Ascending aorta (tissue), 2 donors: Measurements from ENCODE around the gene TMOD4. TPM values are rescaled to one million over a fixed set of nuclear protein-coding genes. Genes with fewer than 3 reads are reported as not detected.

ENCODE experiments used
- DNase-seq, 2 donors: peaks; one replicate each; pipeline ENCODE4 v3.0.0-alpha.2; 2019; ENCODE audit warnings: low spot score in 2 of 2
- H3K27ac ChIP-seq, 2 donors: fragments of 200-600 bp; sonication (generic); one replicate each; pipeline ENCODE4 v1.5.1; 2016 to 2017; ENCODE audit warnings: mild to moderate bottlenecking in 1 of 2
- H3K27me3 ChIP-seq: fragments of 200-600 bp; sonication (generic); one replicate; pipeline ENCODE4 v1.5.1; 2017
- H3K36me3 ChIP-seq, 2 donors: fragments of 200-600 bp; sonication (generic); one replicate each; pipeline ENCODE4 v1.5.1; 2016
- H3K4me1 ChIP-seq, 2 donors: fragments of 200-600 bp; sonication (generic); one replicate each; pipeline ENCODE4 v1.5.1; 2016 to 2017; ENCODE audit warnings: mild to moderate bottlenecking in 1 of 2
- H3K4me3 ChIP-seq, 2 donors: fragments of 200-600 bp; sonication (generic); one replicate each; pipeline ENCODE4 v1.5.1; 2016 to 2017; ENCODE audit warnings: mild to moderate bottlenecking in 1 of 2
- H3K9me3 ChIP-seq, 2 donors: fragments of 200-600 bp; sonication (generic); one replicate each; pipeline ENCODE4 v1.5.1; 2016
- intact Hi-C: fragments of 100-400 bp; cut with DNase I; formaldehyde crosslinking; loops from one replicate; pipeline ENCODE4 v1.15.1; 2023
- total RNA-seq: library from RNA; depleted of rRNA; stranded (reverse); fragments of >200 nt; gene quantifications from one replicate; pipeline ENCODE4 v1.1.0, GENCODE V29; 2016
- TF ChIP-seq, protein P1 (sequence below), 3 experiments: fragments of 200-600 bp in 2 of 3; fragments of 450-650 bp in 1 of 3; sonication (generic) in 2 of 3; IDR thresholded peaks; one replicate each; pipeline ENCODE4 v1.5.1; 2016 to 2019; ENCODE audit warnings: antibody characterized with exemption in 3 of 3, mild to moderate bottlenecking in 1 of 3, moderate library complexity in 1 of 3

TMOD4 gene
- total RNA-seq, 1 donor from 2014 or later, result not detected

DNA sequence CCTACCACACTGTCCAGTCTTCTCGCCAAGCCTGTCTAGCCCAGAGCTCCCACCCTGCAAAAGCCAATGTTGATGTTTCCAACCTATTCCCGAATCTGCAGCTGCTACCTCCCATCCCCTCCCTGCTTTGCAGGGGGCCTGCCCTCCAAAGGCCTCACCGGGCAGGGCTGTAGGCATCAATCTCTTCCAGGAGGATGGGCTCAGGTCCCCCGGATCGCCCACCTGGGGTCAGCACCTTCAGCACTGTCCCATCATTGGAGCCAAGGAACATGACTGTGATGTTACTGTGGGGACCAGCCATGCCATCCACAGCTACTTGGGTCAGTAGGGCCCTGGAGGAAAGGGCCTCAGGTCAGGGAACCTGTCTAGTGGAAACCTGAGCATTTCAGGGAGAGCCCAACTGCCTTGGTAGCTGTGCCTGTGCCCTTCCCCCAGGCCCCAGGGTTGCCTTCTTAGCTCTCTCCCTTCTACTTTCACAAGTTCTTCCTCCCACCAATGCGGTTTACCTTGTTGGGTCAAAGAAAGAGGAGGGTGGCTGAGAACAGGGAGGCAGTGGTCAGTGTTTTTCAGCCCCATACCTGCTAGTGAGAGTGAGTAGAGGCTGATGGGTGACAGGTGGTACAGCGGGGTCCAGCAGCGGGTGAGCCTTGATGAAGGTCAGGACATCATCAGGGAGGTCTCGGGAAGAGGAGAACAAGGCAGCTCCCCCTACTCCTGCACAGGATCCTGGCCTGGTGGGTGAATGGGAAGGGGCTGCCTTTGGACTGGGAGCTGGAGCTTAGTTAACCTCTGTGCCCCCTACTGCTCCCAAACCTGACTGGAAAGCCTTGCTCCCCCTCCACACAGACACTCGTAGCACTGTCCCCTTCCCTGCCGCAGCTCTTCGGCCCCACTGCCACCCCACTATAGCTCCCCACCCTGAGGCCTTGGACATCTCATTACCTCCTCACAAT, 40.1 kb downstream of the TMOD4 start:
- Histone ChIP-seq H3K27me3 (no peaks in the 10 kb centered on the region), H3K4me1 (no peaks in the 10 kb centered on the region), H3K36me3 (peaks cover 4 to 7% of the 10 kb centered on the region in 2 donors), H3K4me3 (no peak overlapping the region), H3K27ac (no peak overlapping the region), H3K9me3 (no peaks in the 10 kb centered on the region)
- no peak for DNase-seq
- TF ChIP-seq, protein P1, sequence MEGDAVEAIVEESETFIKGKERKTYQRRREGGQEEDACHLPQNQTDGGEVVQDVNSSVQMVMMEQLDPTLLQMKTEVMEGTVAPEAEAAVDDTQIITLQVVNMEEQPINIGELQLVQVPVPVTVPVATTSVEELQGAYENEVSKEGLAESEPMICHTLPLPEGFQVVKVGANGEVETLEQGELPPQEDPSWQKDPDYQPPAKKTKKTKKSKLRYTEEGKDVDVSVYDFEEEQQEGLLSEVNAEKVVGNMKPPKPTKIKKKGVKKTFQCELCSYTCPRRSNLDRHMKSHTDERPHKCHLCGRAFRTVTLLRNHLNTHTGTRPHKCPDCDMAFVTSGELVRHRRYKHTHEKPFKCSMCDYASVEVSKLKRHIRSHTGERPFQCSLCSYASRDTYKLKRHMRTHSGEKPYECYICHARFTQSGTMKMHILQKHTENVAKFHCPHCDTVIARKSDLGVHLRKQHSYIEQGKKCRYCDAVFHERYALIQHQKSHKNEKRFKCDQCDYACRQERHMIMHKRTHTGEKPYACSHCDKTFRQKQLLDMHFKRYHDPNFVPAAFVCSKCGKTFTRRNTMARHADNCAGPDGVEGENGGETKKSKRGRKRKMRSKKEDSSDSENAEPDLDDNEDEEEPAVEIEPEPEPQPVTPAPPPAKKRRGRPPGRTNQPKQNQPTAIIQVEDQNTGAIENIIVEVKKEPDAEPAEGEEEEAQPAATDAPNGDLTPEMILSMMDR (IDR thresholded peaks at IDR 0.05), result no peak
- intact Hi-C loops, result no loop called here

GRCh38 chr1:151134991-151135390, 40.8 kb downstream of the TMOD4 start:
- Histone ChIP-seq H3K36me3 (peaks cover 4 to 7% of the 10 kb centered on the region in 2 donors), H3K4me1 (no peaks in the 10 kb centered on the region), H3K27me3 (no peaks in the 10 kb centered on the region), H3K27ac (no peak overlapping the region), H3K4me3 (no peak overlapping the region), H3K9me3 (no peaks in the 10 kb centered on the region)
- intact Hi-C loops, result no loop called here
- TF ChIP-seq, protein P1 (IDR thresholded peaks at IDR 0.05), result no peak
- DNase-seq, result no peak

- H3K27ac ChIP-seq, result no peak overlapping the region
- TF ChIP-seq, protein P1 (IDR thresholded peaks at IDR 0.05), result no peak
- H3K36me3 ChIP-seq, result peaks cover 4 to 7% of the 10 kb centered on the region in 2 donors
- no peaks in the 10 kb centered on the region for H3K27me3 ChIP-seq
- H3K4me1 ChIP-seq, result no peaks in the 10 kb centered on the region
- no peaks in the 10 kb centered on the region for H3K9me3 ChIP-seq
- no peak overlapping the region for H3K4me3 ChIP-seq
- no peak for DNase-seq
- intact Hi-C loops, result no loop called here
Observed at GRCh38 chr1:151134396-151134795, 41.4 kb downstream of the TMOD4 start.

GRCh38 chr1:151133018-151133806, 42.6 kb downstream of the TMOD4 start:
- Histone ChIP-seq H3K27me3 (no peaks in the 10 kb centered on the region), H3K9me3 (no peaks in the 10 kb centered on the region), H3K4me1 (no peaks in the 10 kb centered on the region), H3K27ac (no peak overlapping the region), H3K4me3 (no peak overlapping the region), H3K36me3 (peaks cover 4 to 7% of the 10 kb centered on the region in 2 donors)
- no peak for DNase-seq
- intact Hi-C loops, result no loop called here
- TF ChIP-seq, protein P1 (IDR thresholded peaks at IDR 0.05), result no peak

DNA sequence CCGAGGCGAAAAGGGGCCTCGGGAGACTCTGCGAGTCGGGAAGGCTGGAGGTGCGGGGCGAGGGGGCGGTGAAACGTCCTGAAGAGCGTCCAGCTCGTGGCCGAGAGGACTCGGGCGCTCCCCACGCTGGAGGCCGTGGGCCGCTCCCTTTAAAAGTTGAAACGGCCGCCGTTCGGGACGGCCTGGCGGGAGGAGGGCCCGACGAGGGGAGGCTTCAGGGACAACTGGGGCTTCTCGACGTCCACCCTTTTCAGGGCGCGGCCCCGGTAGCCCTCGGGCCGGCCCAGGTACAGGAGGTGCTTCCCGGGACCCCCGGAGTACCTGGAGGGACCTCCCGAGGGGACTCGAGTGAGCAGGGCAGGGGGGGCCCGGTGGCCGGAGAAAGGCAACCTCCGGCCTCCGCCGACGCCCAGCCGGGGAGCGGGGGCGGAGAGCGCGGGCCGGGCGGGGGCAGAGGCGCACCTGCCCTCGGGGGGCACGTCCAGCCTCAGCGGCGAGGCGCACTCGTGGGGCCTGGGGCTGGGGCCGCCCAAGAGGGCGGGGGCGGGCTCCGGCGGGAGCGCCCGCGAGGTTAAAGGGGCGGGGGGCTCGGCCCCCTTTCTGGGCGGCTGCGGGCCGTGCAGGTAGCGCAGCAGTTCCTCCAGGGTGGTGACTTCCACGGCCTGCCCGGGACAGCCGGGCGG, 43.3 kb downstream of the TMOD4 start:
- TF ChIP-seq, protein P1 (IDR thresholded peaks at IDR 0.05), result no peak
- intact Hi-C loops, result no loop called here
- Histone ChIP-seq H3K4me1 (no peaks in the 10 kb centered on the region), H3K36me3 (peaks cover 4 to 7% of the 10 kb centered on the region in 2 donors), H3K9me3 (no peaks in the 10 kb centered on the region), H3K4me3 (no peak overlapping the region), H3K27ac (no peak overlapping the region), H3K27me3 (no peaks in the 10 kb centered on the region)
- no peak for DNase-seq
